ENCODE measurements around the gene MAN1B1. TPM values are rescaled to one million over a fixed set of nuclear protein-coding genes. Genes with fewer than 3 reads are reported as not detected.

MAN1B1 gene
- polyA plus RNA-seq, 3 donors, result 29.3 to 38.2 (median 33.3) TPM

GRCh38 chr9:137114613-137115393, 28.0 kb downstream of the MAN1B1 start, which contains the start of gene DPP7:
Gene DPP7, minus strand, starts transcription at chr9:137114733. Its CDS starts 20 bp downstream, at chr9:137114713.
- H3K27ac Mint-ChIP-seq, result peak within 1 kb of the TSS in 1 of 7 donors; percentile 68

More at GRCh38 chr9:137114613-137115393, 28.0 kb downstream of the MAN1B1 start, which contains the start of gene DPP7:
- Histone ChIP-seq H2AFZ (ENCODE audit: insufficient read depth, low read depth, low read length, poor library complexity, severe bottlenecking) (peak within 1 kb of the TSS; percentile 93), H3K4me3 (replicated peaks in 1 of 3; ENCODE audit: low read depth in 2 of 3, low read length in 3 of 3) (peak within 1 kb of the TSS; percentile 30 to 70 (median 34)), H3K4me1 (ENCODE audit: control insufficient read depth in 1 of 2, insufficient read depth in 2 of 2, low read length in 2 of 2) (peaks cover 15 to 17% of the 10 kb centered on the region in 2 donors), H3K27me3 (ENCODE audit: control insufficient read depth in 2 of 2, insufficient read depth in 2 of 2, low read length in 2 of 2) (peaks cover 0 to 3% of the 10 kb centered on the region in 2 donors), H3K9me3 (replicated peaks in 1 of 2; ENCODE audit: control insufficient read depth in 1 of 2, insufficient read depth in 1 of 2, low read length in 2 of 2) (no peaks in the 10 kb centered on the region), H3K27ac (ENCODE audit: low read depth in 1 of 2, low read length in 2 of 2) (no peak within 1 kb of the TSS), H3K9ac (ENCODE audit: insufficient read depth, low read length, poor library complexity, severe bottlenecking) (peak within 1 kb of the TSS; percentile 63), H3K4me2 (replicated peaks; ENCODE audit: extremely low read depth, low read length, poor library complexity, severe bottlenecking) (peak within 1 kb of the TSS; percentile 85), H3K36me3 (replicated peaks in 1 of 2; ENCODE audit: control insufficient read depth in 1 of 2, insufficient read depth in 2 of 2, low read length in 2 of 2) (peaks cover 28 to 32% of the 10 kb centered on the region in 2 donors), H3K79me2 (ENCODE audit: insufficient read depth, low read length) (no peaks in the 10 kb centered on the region), H4K20me1 (ENCODE audit: insufficient read depth, low read length) (peaks cover 14% of the 10 kb centered on the region)
- peak; percentile 60 to 73 (median 69) for DNase-seq
- TF ChIP-seq CTCF (IDR thresholded peaks at IDR 0.05), result no peak
- Mint-ChIP-seq H3K27me3 (ENCODE audit: low read depth in 3 of 3) (peaks cover 3 to 7% (median 6%) of the 10 kb centered on the region in 3 donors), H3K4me1 (peaks cover 12% of the 10 kb centered on the region), H3K36me3 (peaks cover 8 to 26% of the 10 kb centered on the region in 2 donors), H3K4me3 (peak within 1 kb of the TSS; percentile 60), H3K9me3 (peaks cover 0 to 3% (median 0%) of the 10 kb centered on the region in 7 donors)
- WGBS (ENCODE audit: insufficient coverage), result 2% methylated on average over 70 of the region's 70 CpGs
- intact Hi-C loops (cut with micrococcal nuclease), result loop anchor here in 1 of 2 donors (5.0 kb wide), 2 partner anchors 67 to 112 kb away; partner anchors contain the start of genes CYSRT1 and RNF224
